ENCODE results near the gene ZCCHC10.
"Not testable (repeated sequence)": the region's sequence is repeated elsewhere in the genome, so short reads cannot be mapped to it uniquely, and the experiment has no call there.

The ZCCHC10 gene

DNA sequence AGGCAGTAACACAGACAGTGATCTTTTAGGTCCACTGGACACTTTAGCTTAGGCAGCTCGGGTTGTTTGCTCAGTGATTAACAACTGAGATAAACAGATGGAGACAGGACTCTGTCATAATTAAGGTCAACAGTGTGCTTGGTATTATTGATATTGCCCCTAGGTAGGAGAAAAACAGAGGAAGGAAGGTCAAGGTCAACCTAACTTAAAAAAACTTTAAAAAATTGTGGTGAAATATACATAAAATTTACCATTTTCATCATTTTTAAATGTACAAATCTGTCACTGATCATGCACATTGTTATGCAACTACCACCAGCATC, 23.3 kb upstream of the ZCCHC10 start:
- Histone ChIP-seq H3K79me2 (ENCODE audit: control insufficient read depth, low read length) (peaks cover 47% of the 10 kb centered on the region), H3K9me2 (replicated peaks; ENCODE audit: control insufficient read depth, low read length) (no peaks in the 10 kb centered on the region), H3K27ac (ENCODE audit: low read depth, low read length) (peak overlapping the region; percentile 97), H3K4me3 (ENCODE audit: low read length) (peak overlapping the region; percentile 97), H3F3A (ENCODE audit: control insufficient read depth, insufficient read depth) (peaks cover 23% of the 10 kb centered on the region), H3K9me3 (ENCODE audit: control insufficient read depth, insufficient read depth, low read length) (peaks cover 7% of the 10 kb centered on the region; the same call in 1 of the 2 replicates), H3K27me3 (ENCODE audit: control insufficient read depth, low read length) (no peaks in the 10 kb centered on the region), H3K36me3 (ENCODE audit: control insufficient read depth, low read length) (peaks cover 37% of the 10 kb centered on the region), H3K4me2 (ENCODE audit: low read length) (peak overlapping the region; percentile 96), H4K20me1 (ENCODE audit: control insufficient read depth, insufficient read depth, low read depth, low read length) (peaks cover 17% of the 10 kb centered on the region), H3K4me1 (ENCODE audit: control insufficient read depth, low read length) (peaks cover 81% of the 10 kb centered on the region)
- TF ChIP-seq, protein P1, sequence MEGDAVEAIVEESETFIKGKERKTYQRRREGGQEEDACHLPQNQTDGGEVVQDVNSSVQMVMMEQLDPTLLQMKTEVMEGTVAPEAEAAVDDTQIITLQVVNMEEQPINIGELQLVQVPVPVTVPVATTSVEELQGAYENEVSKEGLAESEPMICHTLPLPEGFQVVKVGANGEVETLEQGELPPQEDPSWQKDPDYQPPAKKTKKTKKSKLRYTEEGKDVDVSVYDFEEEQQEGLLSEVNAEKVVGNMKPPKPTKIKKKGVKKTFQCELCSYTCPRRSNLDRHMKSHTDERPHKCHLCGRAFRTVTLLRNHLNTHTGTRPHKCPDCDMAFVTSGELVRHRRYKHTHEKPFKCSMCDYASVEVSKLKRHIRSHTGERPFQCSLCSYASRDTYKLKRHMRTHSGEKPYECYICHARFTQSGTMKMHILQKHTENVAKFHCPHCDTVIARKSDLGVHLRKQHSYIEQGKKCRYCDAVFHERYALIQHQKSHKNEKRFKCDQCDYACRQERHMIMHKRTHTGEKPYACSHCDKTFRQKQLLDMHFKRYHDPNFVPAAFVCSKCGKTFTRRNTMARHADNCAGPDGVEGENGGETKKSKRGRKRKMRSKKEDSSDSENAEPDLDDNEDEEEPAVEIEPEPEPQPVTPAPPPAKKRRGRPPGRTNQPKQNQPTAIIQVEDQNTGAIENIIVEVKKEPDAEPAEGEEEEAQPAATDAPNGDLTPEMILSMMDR (IDR thresholded peaks at IDR 0.05; ENCODE audit: low read depth, low read length, poor library complexity, severe bottlenecking): no peak
- no peak for TF ChIP-seq EZH2phosphoT487 (IDR thresholded peaks at IDR 0.05; ENCODE audit: borderline replicate concordance, low read length)

DNA sequence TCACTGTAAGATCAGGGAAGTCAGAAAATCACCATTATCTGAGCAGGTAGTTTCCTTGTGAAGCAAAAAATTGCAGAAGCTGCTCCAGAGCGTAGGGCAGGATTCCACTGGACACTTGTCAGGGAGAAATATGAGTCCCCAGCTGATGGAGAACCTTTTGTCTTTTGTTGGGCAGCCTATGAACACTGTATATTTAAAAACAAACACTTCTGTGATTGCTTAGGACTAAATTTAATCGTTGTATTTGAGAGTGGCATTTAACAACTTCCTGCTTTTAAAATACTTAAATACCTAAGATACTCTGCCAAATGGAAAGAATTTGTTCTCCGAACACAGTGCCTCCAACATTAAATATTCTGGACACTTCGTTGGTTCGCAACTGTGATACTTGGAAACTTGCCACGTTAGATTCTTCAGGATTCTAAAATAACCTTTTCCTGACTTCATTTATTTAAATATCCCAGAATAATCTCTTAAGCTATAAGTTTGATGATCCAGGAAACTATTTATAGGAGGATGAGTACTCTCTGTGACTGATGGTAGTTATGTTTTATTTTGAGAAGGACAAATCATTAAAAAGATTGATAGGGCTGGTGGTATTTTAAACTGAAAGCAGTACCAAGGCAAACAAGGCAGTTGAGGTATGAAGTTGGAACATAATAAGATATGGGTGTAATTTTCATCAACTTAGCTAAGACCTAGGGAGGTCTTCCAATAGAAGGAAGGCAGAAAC, 22.8 kb upstream of the ZCCHC10 start:
- no peak for TF ChIP-seq EZH2phosphoT487 (IDR thresholded peaks at IDR 0.05; ENCODE audit: borderline replicate concordance, low read length)
- TF ChIP-seq, protein P1 (IDR thresholded peaks at IDR 0.05; ENCODE audit: low read depth, low read length, poor library complexity, severe bottlenecking): no peak
- H3K36me3 ChIP-seq (ENCODE audit: control insufficient read depth, low read length): peaks cover 32% of the 10 kb centered on the region
- H3F3A ChIP-seq (ENCODE audit: control insufficient read depth, insufficient read depth): peaks cover 23% of the 10 kb centered on the region
- peaks cover 7% of the 10 kb centered on the region; the same call in 1 of the 2 replicates for H3K9me3 ChIP-seq (ENCODE audit: control insufficient read depth, insufficient read depth, low read length)
- peaks cover 81% of the 10 kb centered on the region for H3K4me1 ChIP-seq (ENCODE audit: control insufficient read depth, low read length)
- peaks cover 12% of the 10 kb centered on the region for H4K20me1 ChIP-seq (ENCODE audit: control insufficient read depth, insufficient read depth, low read depth, low read length)
- H3K79me2 ChIP-seq (ENCODE audit: control insufficient read depth, low read length): peaks cover 42% of the 10 kb centered on the region
- H3K4me2 ChIP-seq (ENCODE audit: low read length): peak overlapping the region; percentile 96
- peak overlapping the region; percentile 97 for H3K4me3 ChIP-seq (ENCODE audit: low read length)
- peak overlapping the region; percentile 97 for H3K27ac ChIP-seq (ENCODE audit: low read depth, low read length)
- no peaks in the 10 kb centered on the region for H3K9me2 ChIP-seq (replicated peaks; ENCODE audit: control insufficient read depth, low read length)
- H3K27me3 ChIP-seq (ENCODE audit: control insufficient read depth, low read length): no peaks in the 10 kb centered on the region

DNA sequence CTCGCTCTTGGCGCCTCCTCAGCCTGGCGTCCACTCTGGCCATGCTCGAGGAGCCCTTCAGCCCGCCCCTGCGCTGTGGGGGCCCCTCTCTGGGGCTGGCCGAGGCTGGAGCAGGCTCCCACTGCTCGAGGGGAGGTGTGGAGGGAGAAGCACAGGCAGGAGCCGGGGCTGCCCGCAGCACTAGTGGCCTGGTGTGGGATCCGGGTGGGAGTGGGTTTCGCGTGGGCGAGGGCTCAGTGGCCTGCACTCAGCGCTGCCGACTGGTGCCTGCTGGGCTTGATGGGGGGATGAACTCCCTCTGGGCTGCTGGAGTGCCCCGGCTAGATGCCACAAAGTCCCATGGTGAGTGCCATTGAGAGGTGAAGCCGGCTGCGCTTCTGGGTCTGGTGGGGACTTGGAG, 21.1 kb upstream of the ZCCHC10 start:
- peaks cover 24% of the 10 kb centered on the region for H3K79me2 ChIP-seq (ENCODE audit: control insufficient read depth, low read length)
- no peaks in the 10 kb centered on the region for H3K27me3 ChIP-seq (ENCODE audit: control insufficient read depth, low read length)
- no peaks in the 10 kb centered on the region for H4K20me1 ChIP-seq (ENCODE audit: control insufficient read depth, insufficient read depth, low read depth, low read length)
- peaks cover 14% of the 10 kb centered on the region for H3K36me3 ChIP-seq (ENCODE audit: control insufficient read depth, low read length)
- no peaks in the 10 kb centered on the region for H3K9me2 ChIP-seq (replicated peaks; ENCODE audit: control insufficient read depth, low read length)
- peaks cover 7% of the 10 kb centered on the region; the same call in 1 of the 2 replicates for H3K9me3 ChIP-seq (ENCODE audit: control insufficient read depth, insufficient read depth, low read length)
- peaks cover 23% of the 10 kb centered on the region for H3F3A ChIP-seq (ENCODE audit: control insufficient read depth, insufficient read depth)
- peaks cover 78% of the 10 kb centered on the region for H3K4me1 ChIP-seq (ENCODE audit: control insufficient read depth, low read length)
- TF ChIP-seq, protein P1 (IDR thresholded peaks at IDR 0.05; ENCODE audit: low read depth, low read length, poor library complexity, severe bottlenecking): no peak
- no peak for TF ChIP-seq EZH2phosphoT487 (IDR thresholded peaks at IDR 0.05; ENCODE audit: borderline replicate concordance, low read length)
- peak overlapping the region; percentile 58; the same call in 1 of the 2 replicates for H3K4me2 ChIP-seq (ENCODE audit: low read length)
- peak overlapping the region; percentile 45 for H3K4me3 ChIP-seq (ENCODE audit: low read length)
- peak overlapping the region; percentile 97 for H3K27ac ChIP-seq (ENCODE audit: low read depth, low read length)

DNA sequence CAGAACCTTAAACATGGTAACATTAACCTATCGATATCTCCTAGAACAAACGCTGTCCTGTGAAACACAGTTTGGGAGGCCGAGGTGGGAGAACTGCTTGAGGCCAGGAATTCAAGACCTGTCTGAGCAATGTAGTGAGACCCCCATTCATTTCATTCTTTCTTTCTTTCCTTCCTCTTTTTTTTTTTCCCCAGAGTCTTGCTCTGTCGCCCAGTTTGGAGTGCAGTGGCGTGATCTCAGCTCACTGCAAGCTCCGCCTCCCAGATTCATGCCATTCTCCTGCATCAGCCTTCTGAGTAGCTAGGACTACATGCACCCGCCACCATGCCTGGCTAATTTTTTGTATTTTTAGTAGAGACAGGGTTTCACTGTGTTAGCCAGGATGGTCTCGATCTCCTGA, 20.2 kb upstream of the ZCCHC10 start:
- not testable (repeated sequence) for H3K36me3 ChIP-seq (ENCODE audit: control insufficient read depth, low read length); H3K9me2 ChIP-seq (replicated peaks; ENCODE audit: control insufficient read depth, low read length); H4K20me1 ChIP-seq (ENCODE audit: control insufficient read depth, insufficient read depth, low read depth, low read length); H3K27me3 ChIP-seq (ENCODE audit: control insufficient read depth, low read length); H3K9me3 ChIP-seq (ENCODE audit: control insufficient read depth, insufficient read depth, low read length)
- Histone ChIP-seq H3K4me1 (ENCODE audit: control insufficient read depth, low read length) (peaks cover 87% of the 10 kb centered on the region), H3K79me2 (ENCODE audit: control insufficient read depth, low read length) (peaks cover 18% of the 10 kb centered on the region), H3K4me3 (ENCODE audit: low read length) (peak overlapping the region; percentile 45), H3K4me2 (ENCODE audit: low read length) (peak overlapping the region; percentile 58), H3K27ac (ENCODE audit: low read depth, low read length) (peak overlapping the region; percentile 97), H3F3A (ENCODE audit: control insufficient read depth, insufficient read depth) (peaks cover 27% of the 10 kb centered on the region)

All from DOHH2 (cell line).